Measurements from ENCODE around the gene SLC27A3.

SLC27A3 gene

DNA sequence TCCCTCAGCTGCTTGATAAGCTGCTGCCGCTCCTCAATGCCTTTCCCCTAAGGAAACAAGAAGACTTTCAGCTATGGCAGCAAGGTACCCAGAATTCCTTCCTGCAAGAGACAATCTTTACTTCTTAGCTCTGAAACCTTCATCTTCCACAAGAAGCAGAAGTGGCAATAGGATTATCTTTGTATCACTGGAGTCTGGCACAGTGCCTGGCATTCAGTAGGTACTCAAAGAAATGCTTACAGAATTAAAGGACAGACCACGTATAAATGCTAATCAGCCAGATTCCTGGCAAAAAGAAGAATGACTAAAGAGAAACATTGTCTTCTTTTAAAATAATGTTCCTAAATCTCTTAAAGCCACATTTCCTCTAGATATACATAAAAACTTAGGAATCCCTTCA is 43.7 kb downstream of the SLC27A3 start:
- no peak for DNase-seq
- TF ChIP-seq, protein P1, sequence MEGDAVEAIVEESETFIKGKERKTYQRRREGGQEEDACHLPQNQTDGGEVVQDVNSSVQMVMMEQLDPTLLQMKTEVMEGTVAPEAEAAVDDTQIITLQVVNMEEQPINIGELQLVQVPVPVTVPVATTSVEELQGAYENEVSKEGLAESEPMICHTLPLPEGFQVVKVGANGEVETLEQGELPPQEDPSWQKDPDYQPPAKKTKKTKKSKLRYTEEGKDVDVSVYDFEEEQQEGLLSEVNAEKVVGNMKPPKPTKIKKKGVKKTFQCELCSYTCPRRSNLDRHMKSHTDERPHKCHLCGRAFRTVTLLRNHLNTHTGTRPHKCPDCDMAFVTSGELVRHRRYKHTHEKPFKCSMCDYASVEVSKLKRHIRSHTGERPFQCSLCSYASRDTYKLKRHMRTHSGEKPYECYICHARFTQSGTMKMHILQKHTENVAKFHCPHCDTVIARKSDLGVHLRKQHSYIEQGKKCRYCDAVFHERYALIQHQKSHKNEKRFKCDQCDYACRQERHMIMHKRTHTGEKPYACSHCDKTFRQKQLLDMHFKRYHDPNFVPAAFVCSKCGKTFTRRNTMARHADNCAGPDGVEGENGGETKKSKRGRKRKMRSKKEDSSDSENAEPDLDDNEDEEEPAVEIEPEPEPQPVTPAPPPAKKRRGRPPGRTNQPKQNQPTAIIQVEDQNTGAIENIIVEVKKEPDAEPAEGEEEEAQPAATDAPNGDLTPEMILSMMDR (IDR thresholded peaks at IDR 0.05; ENCODE audit: low read depth, low read length), result no peak
- no peaks in the 10 kb centered on the region for H3K9me3 ChIP-seq
- H3K4me3 ChIP-seq (ENCODE audit: low read depth, low read length), result no peak overlapping the region
- peaks cover 51% of the 10 kb centered on the region for H3K36me3 ChIP-seq
- H3K27me3 ChIP-seq, result no peaks in the 10 kb centered on the region
- H3K4me1 ChIP-seq, result no peaks in the 10 kb centered on the region

DNA sequence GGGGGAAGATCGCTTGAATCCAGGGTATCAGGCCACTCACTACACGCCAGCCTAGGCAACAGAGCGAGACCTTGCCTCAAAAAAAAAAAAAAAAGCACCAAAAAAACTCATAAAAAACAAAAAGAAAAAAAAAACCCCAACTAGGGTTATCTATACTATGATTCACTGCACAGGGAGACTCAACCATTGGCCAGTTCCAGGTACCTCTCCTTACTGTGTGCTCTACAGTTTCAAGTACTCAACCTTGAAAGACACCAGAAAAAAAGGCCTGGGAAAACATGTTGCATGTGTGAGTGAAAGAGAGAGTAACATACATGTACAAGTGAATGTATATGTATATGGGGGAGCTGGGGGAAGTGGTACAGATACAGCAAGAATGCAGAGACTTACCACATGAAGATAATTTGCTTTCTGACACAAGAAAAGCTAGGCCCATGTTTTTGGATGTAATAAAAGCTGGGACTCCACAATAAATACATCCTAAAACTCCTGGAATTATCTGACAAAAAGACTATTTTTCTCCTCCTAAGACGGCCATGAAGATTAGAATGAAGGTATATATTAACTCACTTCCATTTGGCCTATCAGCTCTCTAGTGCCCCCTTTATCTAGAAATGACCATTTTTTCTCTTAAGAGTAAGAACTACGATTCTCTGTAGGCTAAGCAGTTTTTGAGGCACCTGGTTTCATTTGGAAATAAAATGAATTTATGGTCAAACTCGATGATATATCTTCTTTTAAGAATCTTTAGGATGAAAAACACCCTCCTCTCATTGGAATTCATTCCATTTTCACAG is 52.2 kb downstream of the SLC27A3 start:
- TF ChIP-seq, protein P1 (IDR thresholded peaks at IDR 0.05; ENCODE audit: low read depth, low read length), result peak; percentile 36
- no peaks in the 10 kb centered on the region for H3K9me3 ChIP-seq
- H3K27me3 ChIP-seq, result no peaks in the 10 kb centered on the region
- DNase-seq, result no peak
- H3K4me1 ChIP-seq, result no peaks in the 10 kb centered on the region
- H3K36me3 ChIP-seq, result peaks cover 25% of the 10 kb centered on the region
- no peak overlapping the region for H3K4me3 ChIP-seq (ENCODE audit: low read depth, low read length)
